Adrenal gland (tissue), 5 donors: ENCODE measurements around the gene ZRANB3.

Experiments used
- POLR2A ChIP-seq, 2 donors: fragments of 450-650 bp; IDR thresholded peaks; one replicate each; pipeline ENCODE4 v1.6.1; 2017; ENCODE audit warnings: antibody characterized with exemption in 2 of 2, mild to moderate bottlenecking in 2 of 2, moderate library complexity in 1 of 2
- TF ChIP-seq, protein P1 (sequence below), 6 experiments: fragments of 450-650 bp in 4 of 6; fragments of 200-600 bp in 2 of 6; sonication (generic) in 1 of 6; IDR thresholded peaks; 1 replicate in 5 of 6; 2 replicates in 1 of 6; pipeline versions ENCODE4 v1.5.1 to v1.8.0; 2016 to 2021; ENCODE audit warnings: antibody characterized with exemption in 6 of 6, mild to moderate bottlenecking in 2 of 6, moderate library complexity in 1 of 6
- donor health status: DM: no; HTN: no; CAD: no.

GRCh38 chr2:135113322-135113721 is 417.7 kb downstream of the ZRANB3 start:
- TF ChIP-seq, protein P1, sequence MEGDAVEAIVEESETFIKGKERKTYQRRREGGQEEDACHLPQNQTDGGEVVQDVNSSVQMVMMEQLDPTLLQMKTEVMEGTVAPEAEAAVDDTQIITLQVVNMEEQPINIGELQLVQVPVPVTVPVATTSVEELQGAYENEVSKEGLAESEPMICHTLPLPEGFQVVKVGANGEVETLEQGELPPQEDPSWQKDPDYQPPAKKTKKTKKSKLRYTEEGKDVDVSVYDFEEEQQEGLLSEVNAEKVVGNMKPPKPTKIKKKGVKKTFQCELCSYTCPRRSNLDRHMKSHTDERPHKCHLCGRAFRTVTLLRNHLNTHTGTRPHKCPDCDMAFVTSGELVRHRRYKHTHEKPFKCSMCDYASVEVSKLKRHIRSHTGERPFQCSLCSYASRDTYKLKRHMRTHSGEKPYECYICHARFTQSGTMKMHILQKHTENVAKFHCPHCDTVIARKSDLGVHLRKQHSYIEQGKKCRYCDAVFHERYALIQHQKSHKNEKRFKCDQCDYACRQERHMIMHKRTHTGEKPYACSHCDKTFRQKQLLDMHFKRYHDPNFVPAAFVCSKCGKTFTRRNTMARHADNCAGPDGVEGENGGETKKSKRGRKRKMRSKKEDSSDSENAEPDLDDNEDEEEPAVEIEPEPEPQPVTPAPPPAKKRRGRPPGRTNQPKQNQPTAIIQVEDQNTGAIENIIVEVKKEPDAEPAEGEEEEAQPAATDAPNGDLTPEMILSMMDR (IDR thresholded peaks at IDR 0.05), result no peak
- no peak for TF ChIP-seq POLR2A (IDR thresholded peaks at IDR 0.05)
